Retinal pigment epithelial cell (primary cell): ENCODE measurements around the gene ZNF91.
"Not testable (repeated sequence)": the region's sequence is repeated elsewhere in the genome, so short reads cannot be mapped to it uniquely, and the experiment has no call there.

Experiments
- DNase-seq: peaks from one replicate; pipeline ENCODE4 v3.0.0-alpha.2; 2010; ENCODE audit warnings: low read depth
- H3K4me3 ChIP-seq: 2 replicates; pipeline ENCODE4 v1.5.1; 2011; ENCODE audit warnings: mild to moderate bottlenecking, low read length, control low read depth, moderate library complexity
- CTCF ChIP-seq: conservative IDR thresholded peaks from 2 replicates; pipeline ENCODE4 v1.5.1; 2011; ENCODE audit warnings: low read depth, low read length, control low read depth, inconsistent platforms

The ZNF91 gene

GRCh38 chr19:23420824-23421223, 25.6 kb upstream of the ZNF91 start:
- DNase-seq, result no peak
- no peak overlapping the region for H3K4me3 ChIP-seq
- TF ChIP-seq CTCF, result no peak

GRCh38 chr19:23419261-23419660, 24.0 kb upstream of the ZNF91 start:
- DNase-seq, H3K4me3 ChIP-seq: not testable (repeated sequence)

- no peak for DNase-seq
- TF ChIP-seq CTCF, result no peak
- H3K4me3 ChIP-seq, result peak overlapping the region; percentile 69
Measured at GRCh38 chr19:23415561-23416191, 20.4 kb upstream of the ZNF91 start.

GRCh38 chr19:23415034-23415433, 19.8 kb upstream of the ZNF91 start:
- DNase-seq, result no peak
- peak overlapping the region; percentile 69 for H3K4me3 ChIP-seq
- TF ChIP-seq CTCF, result no peak

GRCh38 chr19:23410155-23410554, 14.9 kb upstream of the ZNF91 start:
- no peak for DNase-seq
- no peak for TF ChIP-seq CTCF
- no peak overlapping the region for H3K4me3 ChIP-seq

- DNase-seq, result no peak
- H3K4me3 ChIP-seq, result no peak overlapping the region
- TF ChIP-seq CTCF, result no peak
Measured at GRCh38 chr19:23409392-23410048, 14.2 kb upstream of the ZNF91 start.

GRCh38 chr19:23407616-23408133, 12.4 kb upstream of the ZNF91 start:
- TF ChIP-seq CTCF, result no peak
- H3K4me3 ChIP-seq, result no peak overlapping the region

More at GRCh38 chr19:23407616-23408133, 12.4 kb upstream of the ZNF91 start:
- no peak for DNase-seq
